ENCODE results near the gene LILRB2. TPM values are rescaled to one million over a fixed set of nuclear protein-coding genes. Genes with fewer than 3 reads are reported as not detected.

Gene LILRB2
- total and polyA plus RNA-seq, 4 donors, result 9.1 to 202 (median 27.9) TPM

DNA sequence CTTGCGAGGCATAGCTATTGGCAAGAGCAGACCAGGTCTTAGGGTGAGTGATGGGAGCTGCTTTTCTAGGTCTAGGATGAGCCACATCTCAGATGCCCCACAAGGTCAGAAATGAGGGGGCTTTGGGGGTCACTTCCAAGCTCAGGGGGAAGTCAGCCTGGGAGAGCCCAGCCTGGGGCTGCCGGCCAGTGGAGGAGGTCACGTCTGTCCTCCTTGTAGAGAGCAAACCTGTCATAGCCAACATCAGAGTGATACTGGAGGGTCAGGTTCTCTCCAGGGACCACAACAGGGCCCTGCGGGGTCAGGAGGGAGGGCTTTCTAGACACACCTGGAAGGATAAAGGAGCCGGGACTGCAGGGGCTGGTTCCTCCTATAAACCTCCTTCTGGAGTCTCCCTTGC lies 29.6 kb upstream of the LILRB2 start:
- TF ChIP-seq, protein P1, sequence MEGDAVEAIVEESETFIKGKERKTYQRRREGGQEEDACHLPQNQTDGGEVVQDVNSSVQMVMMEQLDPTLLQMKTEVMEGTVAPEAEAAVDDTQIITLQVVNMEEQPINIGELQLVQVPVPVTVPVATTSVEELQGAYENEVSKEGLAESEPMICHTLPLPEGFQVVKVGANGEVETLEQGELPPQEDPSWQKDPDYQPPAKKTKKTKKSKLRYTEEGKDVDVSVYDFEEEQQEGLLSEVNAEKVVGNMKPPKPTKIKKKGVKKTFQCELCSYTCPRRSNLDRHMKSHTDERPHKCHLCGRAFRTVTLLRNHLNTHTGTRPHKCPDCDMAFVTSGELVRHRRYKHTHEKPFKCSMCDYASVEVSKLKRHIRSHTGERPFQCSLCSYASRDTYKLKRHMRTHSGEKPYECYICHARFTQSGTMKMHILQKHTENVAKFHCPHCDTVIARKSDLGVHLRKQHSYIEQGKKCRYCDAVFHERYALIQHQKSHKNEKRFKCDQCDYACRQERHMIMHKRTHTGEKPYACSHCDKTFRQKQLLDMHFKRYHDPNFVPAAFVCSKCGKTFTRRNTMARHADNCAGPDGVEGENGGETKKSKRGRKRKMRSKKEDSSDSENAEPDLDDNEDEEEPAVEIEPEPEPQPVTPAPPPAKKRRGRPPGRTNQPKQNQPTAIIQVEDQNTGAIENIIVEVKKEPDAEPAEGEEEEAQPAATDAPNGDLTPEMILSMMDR (IDR thresholded peaks at IDR 0.05; ENCODE audit: control extremely low read depth, extremely low read depth), result no peak
- Histone ChIP-seq H3K9me3 (ENCODE audit: control insufficient read depth in 4 of 4, insufficient read depth in 3 of 4, low read length in 3 of 4) (peaks cover 0 to 3% (median 0%) of the 10 kb centered on the region in 4 donors), H3K9ac (ENCODE audit: insufficient read depth in 1 of 2, low read length in 2 of 2) (no peak overlapping the region), H3K36me3 (ENCODE audit: control insufficient read depth in 4 of 4, insufficient read depth in 4 of 4, low read length in 4 of 4) (no peaks in the 10 kb centered on the region), H3K4me3 (no peak overlapping the region), H3K27ac (ENCODE audit: low read depth in 1 of 2, low read length in 1 of 2) (no peak overlapping the region), H3K4me1 (ENCODE audit: control insufficient read depth in 5 of 5, insufficient read depth in 5 of 5, low read length in 5 of 5) (no peaks in the 10 kb centered on the region), H3K27me3 (ENCODE audit: control insufficient read depth in 3 of 3, insufficient read depth in 3 of 3, low read length in 2 of 3) (no peaks in the 10 kb centered on the region)
- ATAC-seq (ENCODE audit: insufficient read depth, low FRiP score) (no peak), DNase-seq (no peak)
- WGBS, 2 donors, result 63 to 80% methylated on average over 5 of the region's 5 CpGs

DNA sequence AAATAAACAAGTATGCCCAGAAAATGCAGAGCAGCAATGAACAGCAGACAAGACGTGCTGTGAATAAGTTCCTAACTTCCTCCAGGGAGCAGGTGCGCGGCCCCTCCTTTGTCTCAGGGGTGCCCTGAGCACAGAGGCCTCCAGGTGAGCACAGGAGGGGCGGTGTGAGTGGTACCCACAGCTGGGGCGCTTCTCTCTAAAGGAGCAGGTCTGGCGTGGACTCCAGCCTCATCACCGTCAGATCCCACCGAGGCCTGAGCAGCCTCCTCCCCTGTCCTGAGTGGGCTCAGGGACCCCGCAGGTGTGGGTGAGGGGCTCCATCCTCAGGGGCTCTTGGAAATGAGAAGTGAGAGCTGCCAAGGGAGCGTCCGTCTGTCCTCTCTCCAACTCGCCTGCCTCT lies 28.9 kb upstream of the LILRB2 start:
- Histone ChIP-seq H3K27ac (ENCODE audit: low read depth in 1 of 2, low read length in 1 of 2) (no peak overlapping the region), H3K4me3 (no peak overlapping the region), H3K9ac (ENCODE audit: insufficient read depth in 1 of 2, low read length in 2 of 2) (no peak overlapping the region), H3K27me3 (ENCODE audit: control insufficient read depth in 3 of 3, insufficient read depth in 3 of 3, low read length in 2 of 3) (no peaks in the 10 kb centered on the region), H3K4me1 (ENCODE audit: control insufficient read depth in 5 of 5, insufficient read depth in 5 of 5, low read length in 5 of 5) (no peaks in the 10 kb centered on the region), H3K36me3 (ENCODE audit: control insufficient read depth in 4 of 4, insufficient read depth in 4 of 4, low read length in 4 of 4) (no peaks in the 10 kb centered on the region), H3K9me3 (ENCODE audit: control insufficient read depth in 4 of 4, insufficient read depth in 3 of 4, low read length in 3 of 4) (peaks cover 0 to 3% (median 0%) of the 10 kb centered on the region in 4 donors)
- ATAC-seq (ENCODE audit: insufficient read depth, low FRiP score) (no peak), DNase-seq (no peak)
- TF ChIP-seq, protein P1 (IDR thresholded peaks at IDR 0.05; ENCODE audit: control extremely low read depth, extremely low read depth), result no peak
- 66 to 74% methylated on average over 12 of the region's 12 CpGs for WGBS, 2 donors

DNA sequence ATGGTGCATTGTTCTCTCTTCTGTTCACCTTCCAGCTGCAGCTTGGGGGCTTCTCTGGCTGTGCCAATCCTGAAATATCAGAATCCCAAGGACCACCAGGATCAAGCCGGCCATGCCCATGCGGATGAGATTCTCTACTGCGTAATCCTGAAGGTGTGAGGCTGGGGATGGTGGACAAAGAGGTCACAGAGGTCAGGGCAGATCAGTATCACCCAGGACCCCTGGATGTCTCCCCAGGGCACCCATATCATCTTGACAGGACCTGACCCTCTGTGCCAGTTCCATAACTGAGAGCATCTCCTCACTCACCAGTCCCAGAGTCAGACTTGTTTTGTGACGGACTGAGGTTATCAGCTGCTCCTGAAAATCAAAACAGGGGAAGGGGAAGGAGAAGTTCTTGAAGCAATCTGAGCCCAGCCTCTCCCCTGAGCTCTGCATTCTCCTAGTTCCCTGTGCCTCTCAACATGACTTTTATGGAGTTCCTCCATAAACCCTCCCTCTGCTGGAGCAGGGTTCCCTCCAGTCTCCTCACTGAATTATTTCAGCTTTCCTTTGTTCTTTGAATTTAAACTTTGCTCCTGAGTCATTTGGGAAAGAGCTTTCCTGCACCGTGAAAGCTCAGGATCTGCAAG lies 26.6 kb upstream of the LILRB2 start:
- Histone ChIP-seq H3K9me3 (ENCODE audit: control insufficient read depth in 4 of 4, insufficient read depth in 3 of 4, low read length in 3 of 4) (peaks cover 0 to 3% (median 0%) of the 10 kb centered on the region in 4 donors), H3K27me3 (ENCODE audit: control insufficient read depth in 3 of 3, insufficient read depth in 3 of 3, low read length in 2 of 3) (no peaks in the 10 kb centered on the region), H3K9ac (ENCODE audit: insufficient read depth in 1 of 2, low read length in 2 of 2) (no peak overlapping the region), H3K36me3 (ENCODE audit: control insufficient read depth in 4 of 4, insufficient read depth in 4 of 4, low read length in 4 of 4) (no peaks in the 10 kb centered on the region), H3K4me3 (no peak overlapping the region), H3K27ac (ENCODE audit: low read depth in 1 of 2, low read length in 1 of 2) (no peak overlapping the region), H3K4me1 (ENCODE audit: control insufficient read depth in 5 of 5, insufficient read depth in 5 of 5, low read length in 5 of 5) (no peaks in the 10 kb centered on the region)
- DNase-seq, result no peak
- TF ChIP-seq, protein P1 (IDR thresholded peaks at IDR 0.05; ENCODE audit: control extremely low read depth, extremely low read depth), result no peak
- 82 to 87% methylated on average over 5 of the region's 5 CpGs for WGBS, 2 donors
- no peak for ATAC-seq (ENCODE audit: insufficient read depth, low FRiP score)

DNA sequence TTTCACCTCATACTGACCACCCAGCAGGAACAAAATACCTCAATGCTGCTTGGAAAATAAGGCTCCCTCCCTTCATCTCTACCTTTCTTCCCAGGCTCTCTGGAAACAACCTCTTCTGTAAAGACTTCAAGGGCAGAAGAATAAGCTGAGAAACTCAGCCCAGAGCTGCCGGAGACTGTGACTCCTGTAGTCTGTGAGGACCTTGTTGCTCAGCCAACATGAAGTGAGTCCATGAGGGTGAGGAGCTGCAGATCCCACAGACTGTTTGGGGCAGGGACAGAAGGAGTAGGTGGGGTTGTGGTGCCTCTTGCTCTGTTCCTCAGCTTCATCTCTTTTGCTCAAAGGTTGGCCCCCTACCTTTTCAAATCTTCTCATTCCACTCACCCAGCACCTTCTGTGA lies 24.2 kb upstream of the LILRB2 start:
- DNase-seq (no peak), ATAC-seq (ENCODE audit: insufficient read depth, low FRiP score) (no peak)
- Histone ChIP-seq H3K27ac (ENCODE audit: low read depth in 1 of 2, low read length in 1 of 2) (no peak overlapping the region), H3K9me3 (ENCODE audit: control insufficient read depth in 4 of 4, insufficient read depth in 3 of 4, low read length in 3 of 4) (peaks cover 0 to 1% (median 0%) of the 10 kb centered on the region in 4 donors), H3K9ac (ENCODE audit: insufficient read depth in 1 of 2, low read length in 2 of 2) (no peak overlapping the region), H3K4me1 (ENCODE audit: control insufficient read depth in 5 of 5, insufficient read depth in 5 of 5, low read length in 5 of 5) (no peaks in the 10 kb centered on the region), H3K4me3 (no peak overlapping the region), H3K27me3 (ENCODE audit: control insufficient read depth in 3 of 3, insufficient read depth in 3 of 3, low read length in 2 of 3) (no peaks in the 10 kb centered on the region), H3K36me3 (ENCODE audit: control insufficient read depth in 4 of 4, insufficient read depth in 4 of 4, low read length in 4 of 4) (no peaks in the 10 kb centered on the region)
- TF ChIP-seq, protein P1 (IDR thresholded peaks at IDR 0.05; ENCODE audit: control extremely low read depth, extremely low read depth), result no peak
- 83 to 92% methylated on average over 1 of the region's 1 CpG for WGBS, 2 donors
